ENCODE measurements around the gene PIP5K1B.

PIP5K1B gene

GRCh38 chr9:68731857-68732256 lies 26.8 kb downstream of the PIP5K1B start:
- Histone ChIP-seq H3K4me2 (ENCODE audit: low read depth, low read length, poor library complexity, severe bottlenecking) (no peak overlapping the region), H2AFZ (ENCODE audit: low read length) (no peak overlapping the region), H3K79me2 (ENCODE audit: insufficient read depth, low read length) (no peaks in the 10 kb centered on the region), H3K4me1 (ENCODE audit: insufficient read depth, low read length, poor library complexity, severe bottlenecking) (no peaks in the 10 kb centered on the region), H3K27me3 (ENCODE audit: insufficient read depth, low read length, poor library complexity, severe bottlenecking) (no peaks in the 10 kb centered on the region), H4K20me1 (ENCODE audit: insufficient read depth, low read length, poor library complexity, severe bottlenecking) (no peaks in the 10 kb centered on the region), H3K36me3 (ENCODE audit: insufficient read depth, low read length) (no peaks in the 10 kb centered on the region), H3K4me3 (ENCODE audit: low read length, poor library complexity, severe bottlenecking) (no peak overlapping the region), H3K9me2 (replicated peaks; ENCODE audit: low read depth, low read length) (no peaks in the 10 kb centered on the region), H3F3A (ENCODE audit: low read depth) (no peaks in the 10 kb centered on the region), H3K9ac (ENCODE audit: low read depth, low read length, poor library complexity, severe bottlenecking) (no peak overlapping the region), H3K9me3 (ENCODE audit: insufficient read depth, low read depth, low read length) (no peaks in the 10 kb centered on the region)
- TF ChIP-seq EZH2phosphoT487 (IDR thresholded peaks at IDR 0.05; ENCODE audit: borderline replicate concordance), result no peak
- no peak for TF ChIP-seq CTCF (conservative IDR thresholded peaks at IDR 0.05; ENCODE audit: low read length)

- H4K20me1 ChIP-seq (ENCODE audit: insufficient read depth, low read length, poor library complexity, severe bottlenecking), result no peaks in the 10 kb centered on the region
- H3F3A ChIP-seq (ENCODE audit: low read depth), result no peaks in the 10 kb centered on the region
- no peak overlapping the region for H2AFZ ChIP-seq (ENCODE audit: low read length)
- no peak overlapping the region for H3K4me3 ChIP-seq (ENCODE audit: low read length, poor library complexity, severe bottlenecking)
- no peaks in the 10 kb centered on the region for H3K4me1 ChIP-seq (ENCODE audit: insufficient read depth, low read length, poor library complexity, severe bottlenecking)
- H3K4me2 ChIP-seq (ENCODE audit: low read depth, low read length, poor library complexity, severe bottlenecking), result no peak overlapping the region
- no peaks in the 10 kb centered on the region for H3K36me3 ChIP-seq (ENCODE audit: insufficient read depth, low read length)
- H3K9ac ChIP-seq (ENCODE audit: low read depth, low read length, poor library complexity, severe bottlenecking), result no peak overlapping the region
- no peaks in the 10 kb centered on the region for H3K79me2 ChIP-seq (ENCODE audit: insufficient read depth, low read length)
- H3K9me3 ChIP-seq (ENCODE audit: insufficient read depth, low read depth, low read length), result no peaks in the 10 kb centered on the region
- no peaks in the 10 kb centered on the region for H3K9me2 ChIP-seq (replicated peaks; ENCODE audit: low read depth, low read length)
- H3K27me3 ChIP-seq (ENCODE audit: insufficient read depth, low read length, poor library complexity, severe bottlenecking), result no peaks in the 10 kb centered on the region
- TF ChIP-seq CTCF (conservative IDR thresholded peaks at IDR 0.05; ENCODE audit: low read length), result no peak
- TF ChIP-seq EZH2phosphoT487 (IDR thresholded peaks at IDR 0.05; ENCODE audit: borderline replicate concordance), result no peak
These were observed 27.5 kb downstream of the PIP5K1B start for GRCh38 chr9:68732405-68733020.

- Histone ChIP-seq H3K79me2 (ENCODE audit: insufficient read depth, low read length) (no peaks in the 10 kb centered on the region), H4K20me1 (ENCODE audit: insufficient read depth, low read length, poor library complexity, severe bottlenecking) (no peaks in the 10 kb centered on the region), H3K36me3 (ENCODE audit: insufficient read depth, low read length) (no peaks in the 10 kb centered on the region), H3K4me1 (ENCODE audit: insufficient read depth, low read length, poor library complexity, severe bottlenecking) (no peaks in the 10 kb centered on the region), H3K4me2 (ENCODE audit: low read depth, low read length, poor library complexity, severe bottlenecking) (no peak overlapping the region), H3F3A (ENCODE audit: low read depth) (no peaks in the 10 kb centered on the region), H3K9me3 (ENCODE audit: insufficient read depth, low read depth, low read length) (no peaks in the 10 kb centered on the region), H3K27me3 (ENCODE audit: insufficient read depth, low read length, poor library complexity, severe bottlenecking) (no peaks in the 10 kb centered on the region), H3K4me3 (ENCODE audit: low read length, poor library complexity, severe bottlenecking) (no peak overlapping the region), H2AFZ (ENCODE audit: low read length) (no peak overlapping the region), H3K9ac (ENCODE audit: low read depth, low read length, poor library complexity, severe bottlenecking) (no peak overlapping the region), H3K9me2 (replicated peaks; ENCODE audit: low read depth, low read length) (no peaks in the 10 kb centered on the region)
- no peak for TF ChIP-seq EZH2phosphoT487 (IDR thresholded peaks at IDR 0.05; ENCODE audit: borderline replicate concordance)
- no peak for TF ChIP-seq CTCF (conservative IDR thresholded peaks at IDR 0.05; ENCODE audit: low read length)
These were observed 28.0 kb downstream of the PIP5K1B start for GRCh38 chr9:68733021-68733405.

Data from Loucy (cell line).